B cell (primary cell): Measurements from ENCODE around the gene ZNF441.

Experiments
- CTCF ChIP-seq: fragments of 200-600 bp; IDR thresholded peaks from one replicate; pipeline ENCODE4 v1.8.0; 2022; ENCODE audit warnings: antibody characterized with exemption, mild to moderate bottlenecking
- EZH2 ChIP-seq: IDR thresholded peaks from 2 replicates; pipeline ENCODE4 v1.6.1; 2012; ENCODE audit warnings: borderline replicate concordance, low read depth, mild to moderate bottlenecking, moderate library complexity, low read length; ENCODE audit not compliant: insufficient read depth, poor library complexity, severe bottlenecking

- no peak for TF ChIP-seq CTCF
- TF ChIP-seq EZH2 = no peak
Observed at GRCh38 chr19:11756965-11757364, 9.8 kb upstream of the ZNF441 start.
